Measurements from ENCODE around the gene LUZP1. TPM values are rescaled to one million over a fixed set of nuclear protein-coding genes. Genes with fewer than 3 reads are reported as not detected.
A peak's percentile ranks its signal among the peaks of the same experiment; 100 is the strongest.

The LUZP1 gene
- total and polyA plus RNA-seq, 2 donors (not counting 3 experiments of a cell fraction or from before 2014, with no cell fraction given) = 26.3 to 82.4 TPM

DNA sequence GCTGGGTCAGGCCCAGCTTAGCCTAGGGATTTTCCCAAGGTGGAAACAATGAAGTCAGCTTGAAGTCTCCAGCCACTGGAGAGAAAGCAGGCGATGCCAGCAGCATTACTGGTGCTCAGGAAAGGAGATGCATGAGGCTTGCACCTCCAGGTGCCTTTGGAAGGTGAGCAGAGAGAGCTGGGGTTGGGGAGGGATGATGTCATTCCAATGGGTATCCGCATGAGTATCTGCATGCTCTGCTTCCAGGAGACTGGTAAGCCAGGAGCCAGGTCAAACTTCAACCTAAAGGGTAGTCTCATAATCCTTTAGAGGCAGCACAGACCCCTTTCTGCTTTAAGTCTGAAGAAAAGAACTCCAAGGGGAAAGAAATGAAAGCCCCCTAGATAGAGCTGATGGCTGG lies 80.6 kb downstream of the LUZP1 start:
- Histone ChIP-seq H3K36me3 (ENCODE audit: control insufficient read depth in 2 of 2, extremely low read depth in 1 of 2, insufficient read depth in 2 of 2, low read length in 2 of 2) (peaks cover 21 to 67% of the 10 kb centered on the region in 2 experiments), H3K4me3 (replicated peaks in 1 of 3; ENCODE audit: insufficient read depth in 1 of 3, low read depth in 1 of 3, low read length in 3 of 3) (no peak overlapping the region), H3K4me1 (ENCODE audit: control insufficient read depth, extremely low read depth, insufficient read depth, low read length) (peaks cover 6% of the 10 kb centered on the region), H3K9me1 (replicated peaks; ENCODE audit: control insufficient read depth, extremely low read depth, insufficient read depth, low read length) (no peaks in the 10 kb centered on the region), H2AFZ (ENCODE audit: low read depth, low read length) (no peak overlapping the region), H3K9me3 (replicated peaks; ENCODE audit: control insufficient read depth, insufficient read depth, low read length) (no peaks in the 10 kb centered on the region), H3K4me2 (ENCODE audit: insufficient read depth, low read length) (no peak overlapping the region), H3K79me2 (ENCODE audit: control insufficient read depth, insufficient read depth, low read length) (peaks cover 35% of the 10 kb centered on the region), H4K20me1 (replicated peaks; ENCODE audit: control insufficient read depth, extremely low read depth, insufficient read depth, low read length) (peaks cover 3% of the 10 kb centered on the region), H3K27ac (ENCODE audit: insufficient read depth, low read depth, low read length) (no peak overlapping the region), H3K9ac (replicated peaks; ENCODE audit: extremely low read depth, insufficient read depth, low read length) (no peak overlapping the region), H3K27me3 (ENCODE audit: control insufficient read depth in 2 of 2, insufficient read depth in 2 of 2, low read length in 2 of 2) (no peaks in the 10 kb centered on the region)
- CTCF ChIA-PET = interaction anchor here (17.3 kb wide), 1 partner anchor 96 kb away, joined by 671 read pairs; no protein-coding TSS in a partner anchor
- TF ChIP-seq CTCF (IDR thresholded peaks at IDR 0.05; ENCODE audit: extremely low read depth in 1 of 2, insufficient read depth in 1 of 2, low read depth in 1 of 2, low read length in 2 of 2) (no peak), JUN (IDR thresholded peaks at IDR 0.05; ENCODE audit: borderline replicate concordance, insufficient read depth, insufficient read length, low read depth) (peak; percentile 6)
- POLR2A ChIA-PET = no interaction called here
- dilution Hi-C loops (cut with MboI; ENCODE audit: extremely low pct_ligation_motif_present, low sequenced_read_pairs) = no loop called here
- DNase-seq (ENCODE audit: low read depth, low spot score) = no peak
- BruUV-seq (replicated peaks) = TSS peak; percentile 1
- intact Hi-C loops (cut with micrococcal nuclease) = no loop called here
- FAIRE-seq = no peak

- no peak for DNase-seq (ENCODE audit: low read depth, low spot score)
- Histone ChIP-seq H2AFZ (ENCODE audit: low read depth, low read length) (no peak overlapping the region), H3K27me3 (ENCODE audit: control insufficient read depth in 2 of 2, insufficient read depth in 2 of 2, low read length in 2 of 2) (no peaks in the 10 kb centered on the region), H3K4me1 (ENCODE audit: control insufficient read depth, extremely low read depth, insufficient read depth, low read length) (peaks cover 11% of the 10 kb centered on the region), H3K4me3 (replicated peaks in 1 of 3; ENCODE audit: insufficient read depth in 1 of 3, low read depth in 1 of 3, low read length in 3 of 3) (no peak overlapping the region), H4K20me1 (replicated peaks; ENCODE audit: control insufficient read depth, extremely low read depth, insufficient read depth, low read length) (peaks cover 3% of the 10 kb centered on the region), H3K9me3 (replicated peaks; ENCODE audit: control insufficient read depth, insufficient read depth, low read length) (no peaks in the 10 kb centered on the region), H3K36me3 (ENCODE audit: control insufficient read depth in 2 of 2, extremely low read depth in 1 of 2, insufficient read depth in 2 of 2, low read length in 2 of 2) (peaks cover 21 to 60% of the 10 kb centered on the region in 2 experiments), H3K27ac (ENCODE audit: insufficient read depth, low read depth, low read length) (no peak overlapping the region), H3K9me1 (replicated peaks; ENCODE audit: control insufficient read depth, extremely low read depth, insufficient read depth, low read length) (no peaks in the 10 kb centered on the region), H3K9ac (replicated peaks; ENCODE audit: extremely low read depth, insufficient read depth, low read length) (no peak overlapping the region), H3K79me2 (ENCODE audit: control insufficient read depth, insufficient read depth, low read length) (peaks cover 14% of the 10 kb centered on the region), H3K4me2 (ENCODE audit: insufficient read depth, low read length) (no peak overlapping the region)
- ChIA-PET POLR2A (no interaction called here), CTCF (interaction anchor here (1.3 to 17.3 kb wide), 2 partner anchors 14 to 98 kb away, joined by 7 to 671 read pairs; no protein-coding TSS in a partner anchor)
- no TSS peak for BruUV-seq (replicated peaks)
- TF ChIP-seq POLR2A (IDR thresholded peaks at IDR 0.05; ENCODE audit: low read depth, low read length) (no peak), GATA2 (IDR thresholded peaks at IDR 0.05; ENCODE audit: insufficient read depth, insufficient read length, low read depth, low read length) (no peak)
- FAIRE-seq = no peak
- dilution Hi-C loops (cut with MboI; ENCODE audit: extremely low pct_ligation_motif_present, low sequenced_read_pairs) (no loop called here), intact Hi-C loops (cut with micrococcal nuclease) (no loop called here)
These were observed 83.0 kb downstream of the LUZP1 start for GRCh38 chr1:23085696-23086095.
